DND-41 (cell line): ENCODE measurements around the gene KIAA0753.

ENCODE experiments used
- ATAC-seq: fragments of 200-7000 bp; cut with Tn5 transposase; 3 replicates; pipeline ENCODE4 v1.9.1; 2021; ENCODE audit warnings: low read depth; ENCODE audit not compliant: insufficient read depth
- DNase-seq: peaks from one replicate; pipeline ENCODE4 v3.0.0-alpha.2; 2020
- H2AFZ ChIP-seq: 2 replicates; pipeline ENCODE4 v1.6.0; 2012; ENCODE audit warnings: low read depth, low read length
- H3K27ac ChIP-seq: 2 replicates; pipeline ENCODE4 v1.5.1; 2012; ENCODE audit warnings: low read length, inconsistent platforms
- H3K27me3 ChIP-seq: fragments of 200-600 bp; sonication (generic); 2 replicates; pipeline ENCODE4 v1.6.0; 2012; ENCODE audit warnings: low read length, mild to moderate bottlenecking, inconsistent platforms; ENCODE audit not compliant: insufficient read depth, poor library complexity
- H3K36me3 ChIP-seq: 2 replicates; pipeline ENCODE4 v1.5.1; 2012; ENCODE audit warnings: low read length, inconsistent platforms; ENCODE audit not compliant: insufficient read depth
- H3K4me1 ChIP-seq: 2 replicates; pipeline ENCODE4 v1.5.1; 2012; ENCODE audit warnings: mild to moderate bottlenecking, low read length; ENCODE audit not compliant: insufficient read depth
- H3K4me2 ChIP-seq: 2 replicates; pipeline ENCODE4 v1.6.0; 2012; ENCODE audit warnings: mild to moderate bottlenecking, moderate library complexity, low read length, inconsistent platforms; ENCODE audit not compliant: insufficient read depth
- H3K4me3 ChIP-seq, 2 experiments: fragments of 200-600 bp in 1 of 2; shearing (Covaris generic) in 1 of 2; 2 replicates each; pipeline ENCODE4 v1.5.1; 2012 to 2016; ENCODE audit warnings: inconsistent platforms in 2 of 2, low read length in 2 of 2, mild to moderate bottlenecking in 2 of 2, low read depth in 1 of 2, moderate library complexity in 1 of 2
- H3K79me2 ChIP-seq: 2 replicates; pipeline ENCODE4 v1.6.0; 2012; ENCODE audit warnings: low read length, inconsistent platforms; ENCODE audit not compliant: insufficient read depth
- H3K9ac ChIP-seq: 2 replicates; pipeline ENCODE4 v1.6.0; 2012; ENCODE audit warnings: low read depth, mild to moderate bottlenecking, inconsistent platforms, low read length, moderate library complexity
- H3K9me3 ChIP-seq: 2 replicates; pipeline ENCODE4 v1.5.1; 2012; ENCODE audit warnings: low read length, moderate library complexity, mild to moderate bottlenecking, inconsistent platforms; ENCODE audit not compliant: insufficient read depth, severe bottlenecking
- H4K20me1 ChIP-seq: 2 replicates; pipeline ENCODE4 v1.6.0; 2012; ENCODE audit warnings: low read length; ENCODE audit not compliant: insufficient read depth
- EZH2 ChIP-seq: IDR thresholded peaks from 3 replicates; pipeline ENCODE4 v1.6.1; 2012; ENCODE audit warnings: borderline replicate concordance, low read depth, mild to moderate bottlenecking, moderate library complexity, low read length, inconsistent platforms; ENCODE audit not compliant: severe bottlenecking
- TF ChIP-seq, protein P1 (sequence below): IDR thresholded peaks from 2 replicates; pipeline ENCODE4 v1.5.1; 2012; ENCODE audit warnings: borderline replicate concordance, low read length, moderate library complexity, mild to moderate bottlenecking; ENCODE audit not compliant: poor library complexity, severe bottlenecking; ENCODE audit errors: extremely low read depth

The KIAA0753 gene

DNA sequence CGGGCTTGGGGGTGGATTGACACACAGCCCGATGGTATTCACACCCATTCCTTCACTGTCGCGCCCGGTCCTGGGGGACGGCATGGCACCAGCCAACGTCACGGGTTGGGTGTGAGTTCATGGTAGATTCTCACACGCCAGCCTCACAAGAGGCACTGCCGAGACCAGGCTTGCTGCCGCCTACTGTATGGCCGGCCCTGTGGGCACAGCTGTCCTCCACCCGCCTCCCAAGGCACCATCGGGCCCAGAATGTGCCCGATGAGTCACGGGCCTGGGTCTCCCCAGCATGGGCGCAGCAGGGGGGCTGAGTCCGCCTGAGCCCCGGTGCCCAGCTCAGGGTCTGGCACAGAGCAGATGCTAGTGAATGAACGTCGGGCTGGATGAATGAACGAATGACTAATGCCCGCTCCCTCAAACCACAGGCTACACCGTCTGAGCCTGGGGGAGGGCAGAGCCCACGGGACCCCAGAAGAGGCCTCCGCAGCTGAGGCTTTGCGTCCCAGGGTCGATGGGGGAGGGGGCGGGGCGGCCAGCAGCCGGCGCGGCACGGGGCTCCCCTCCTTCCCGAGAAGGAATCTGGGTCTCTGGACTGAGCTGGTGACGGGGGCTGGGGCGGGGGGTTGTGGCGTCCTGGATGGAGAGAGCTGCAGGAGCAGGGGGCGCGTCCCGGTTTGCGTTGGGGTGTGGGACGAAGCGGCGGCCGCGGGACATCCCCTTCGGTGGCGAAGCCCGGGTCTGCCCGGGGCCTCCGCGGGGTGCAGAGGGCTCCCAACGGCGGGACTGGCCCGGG, 85.0 kb downstream of the KIAA0753 start:
- DNase-seq (no peak), ATAC-seq (no peak)
- no peak overlapping the region for H3K4me2 ChIP-seq
- H3K27ac ChIP-seq, result no peak overlapping the region
- H3K36me3 ChIP-seq, result no peaks in the 10 kb centered on the region
- H3K4me1 ChIP-seq, result no peaks in the 10 kb centered on the region
- no peaks in the 10 kb centered on the region for H3K27me3 ChIP-seq
- H3K79me2 ChIP-seq, result no peaks in the 10 kb centered on the region
- TF ChIP-seq EZH2, result no peak
- TF ChIP-seq, protein P1, sequence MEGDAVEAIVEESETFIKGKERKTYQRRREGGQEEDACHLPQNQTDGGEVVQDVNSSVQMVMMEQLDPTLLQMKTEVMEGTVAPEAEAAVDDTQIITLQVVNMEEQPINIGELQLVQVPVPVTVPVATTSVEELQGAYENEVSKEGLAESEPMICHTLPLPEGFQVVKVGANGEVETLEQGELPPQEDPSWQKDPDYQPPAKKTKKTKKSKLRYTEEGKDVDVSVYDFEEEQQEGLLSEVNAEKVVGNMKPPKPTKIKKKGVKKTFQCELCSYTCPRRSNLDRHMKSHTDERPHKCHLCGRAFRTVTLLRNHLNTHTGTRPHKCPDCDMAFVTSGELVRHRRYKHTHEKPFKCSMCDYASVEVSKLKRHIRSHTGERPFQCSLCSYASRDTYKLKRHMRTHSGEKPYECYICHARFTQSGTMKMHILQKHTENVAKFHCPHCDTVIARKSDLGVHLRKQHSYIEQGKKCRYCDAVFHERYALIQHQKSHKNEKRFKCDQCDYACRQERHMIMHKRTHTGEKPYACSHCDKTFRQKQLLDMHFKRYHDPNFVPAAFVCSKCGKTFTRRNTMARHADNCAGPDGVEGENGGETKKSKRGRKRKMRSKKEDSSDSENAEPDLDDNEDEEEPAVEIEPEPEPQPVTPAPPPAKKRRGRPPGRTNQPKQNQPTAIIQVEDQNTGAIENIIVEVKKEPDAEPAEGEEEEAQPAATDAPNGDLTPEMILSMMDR, result no peak
- H4K20me1 ChIP-seq, result peaks cover 8% of the 10 kb centered on the region
- no peaks in the 10 kb centered on the region for H3K9me3 ChIP-seq
- H2AFZ ChIP-seq, result no peak overlapping the region
- no peak overlapping the region for H3K9ac ChIP-seq
- no peak overlapping the region for H3K4me3 ChIP-seq

DNA sequence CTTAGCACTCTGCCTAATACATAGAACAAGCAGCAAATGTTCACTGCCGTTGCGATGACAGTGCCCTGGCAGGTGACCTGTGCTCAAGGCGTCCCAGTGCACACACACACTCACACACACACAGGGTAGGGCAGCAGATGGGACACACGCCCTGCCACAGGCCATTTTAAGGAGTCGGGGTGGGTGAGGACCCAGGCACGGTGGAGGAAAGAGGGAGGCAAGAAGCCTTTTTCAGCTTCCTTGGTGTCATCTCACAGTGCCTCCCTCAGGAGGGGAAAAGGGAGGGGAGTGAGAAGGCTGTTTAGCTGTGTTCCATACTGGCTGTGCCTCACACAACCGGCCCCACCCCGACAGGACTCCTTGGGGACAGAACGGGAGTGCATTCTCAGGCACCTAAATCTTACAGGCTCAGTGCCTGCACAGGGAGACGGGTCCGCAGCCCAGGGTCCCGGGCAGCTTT, 85.6 kb downstream of the KIAA0753 start:
- H3K27me3 ChIP-seq, result no peaks in the 10 kb centered on the region
- no peaks in the 10 kb centered on the region for H3K4me1 ChIP-seq
- no peaks in the 10 kb centered on the region for H3K79me2 ChIP-seq
- no peak overlapping the region for H3K9ac ChIP-seq
- TF ChIP-seq, protein P1, result no peak
- TF ChIP-seq EZH2, result no peak
- DNase-seq (no peak), ATAC-seq (no peak)
- H3K27ac ChIP-seq, result no peak overlapping the region
- H3K4me3 ChIP-seq, result no peak overlapping the region
- no peaks in the 10 kb centered on the region for H3K36me3 ChIP-seq
- no peak overlapping the region for H3K4me2 ChIP-seq
- no peak overlapping the region for H2AFZ ChIP-seq
- H4K20me1 ChIP-seq, result peaks cover 8% of the 10 kb centered on the region
- H3K9me3 ChIP-seq, result no peaks in the 10 kb centered on the region

DNA sequence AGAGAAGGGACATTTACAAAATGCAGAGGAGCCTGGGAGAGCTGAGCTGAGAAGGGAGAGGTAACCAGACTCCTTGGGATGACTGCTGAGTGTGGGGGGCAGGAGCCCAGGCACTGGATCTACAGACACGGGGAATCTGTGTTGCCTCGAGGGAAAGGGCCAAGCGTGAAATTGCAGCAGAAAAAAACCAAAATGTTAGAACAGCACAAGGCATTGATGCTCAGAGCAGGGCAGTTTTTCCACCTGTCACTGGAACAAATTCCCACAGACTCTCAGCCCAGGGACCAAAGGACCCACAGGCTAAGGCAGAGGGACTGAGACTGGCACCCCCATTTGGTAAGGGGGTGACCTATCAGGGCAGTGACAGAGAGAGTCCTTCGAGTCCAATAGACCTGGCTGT, 86.2 kb downstream of the KIAA0753 start:
- peaks cover 5% of the 10 kb centered on the region; the same call in 1 of the 2 replicates for H4K20me1 ChIP-seq
- TF ChIP-seq EZH2, result no peak
- TF ChIP-seq, protein P1, result no peak
- H3K27me3 ChIP-seq, result no peaks in the 10 kb centered on the region
- no peaks in the 10 kb centered on the region for H3K9me3 ChIP-seq
- H3K4me2 ChIP-seq, result no peak overlapping the region
- H3K4me1 ChIP-seq, result no peaks in the 10 kb centered on the region
- H3K9ac ChIP-seq, result no peak overlapping the region
- no peaks in the 10 kb centered on the region for H3K79me2 ChIP-seq
- H2AFZ ChIP-seq, result no peak overlapping the region
- no peaks in the 10 kb centered on the region for H3K36me3 ChIP-seq
- H3K27ac ChIP-seq, result no peak overlapping the region
- no peak overlapping the region for H3K4me3 ChIP-seq
- ATAC-seq (no peak), DNase-seq (no peak)
